HCT116 (cell line): ENCODE results near the gene MEI1. TPM values are rescaled to one million over a fixed set of nuclear protein-coding genes. Genes with fewer than 3 reads are reported as not detected.

Experiments
- ATAC-seq: fragments of 200-7000 bp; cut with Tn5 transposase; 2 replicates; pipeline ENCODE4 v1.9.1; 2020; ENCODE audit warnings: mild to moderate bottlenecking, moderate library complexity
- BruUV-seq: library from RNA; stranded (reverse); fragments of 400-500 nt; replicated peaks from 2 replicates; lab custom pipeline; 2021; lab: Mats Ljungman, UMichigan
- CTCF ChIA-PET: fragments of 300-600 bp; sonication (Branson Sonifier 250); formaldehyde crosslinking; loops from one replicate; lab custom pipeline; 2021; ENCODE audit warnings: antibody characterized with exemption; lab: Charles Lee
- POLR2A ChIA-PET: fragments of 300-600, 350-600 bp; sonication (Branson Sonifier 250); formaldehyde crosslinking; loops from one replicate; lab custom pipeline; 2021; ENCODE audit warnings: antibody characterized with exemption; lab: Charles Lee
- RAD21 ChIA-PET, 2 experiments: fragments of 300-600 bp; sonication (Branson Sonifier 250); formaldehyde crosslinking; loops; one replicate each; lab custom pipeline; 2023; ENCODE audit warnings: low total read pairs in 2 of 2; ENCODE audit not compliant: uncharacterized antibody in 2 of 2, unreplicated experiment in 2 of 2, low non-redundant PET in 1 of 2; lab: Charles Lee
- DNase-seq: peaks from one replicate; pipeline ENCODE4 v3.0.0-alpha.2; 2010; ENCODE audit warnings: low read depth, low spot score
- H2AFZ ChIP-seq: fragments of 200-600 bp; shearing (Covaris generic), sonication (generic); 2 replicates; pipeline ENCODE4 v1.6.1; 2017; ENCODE audit warnings: low read depth, mixed run types, mixed read lengths, antibody characterized with exemption, low read length; ENCODE audit not compliant: poor library complexity, severe bottlenecking
- H3K27ac ChIP-seq: 2 replicates; pipeline ENCODE4 v1.5.1; 2012; ENCODE audit warnings: low read depth, low read length
- H3K27me3 ChIP-seq: fragments of 200-600 bp; sonication (generic); 2 replicates; pipeline ENCODE4 v1.6.1; 2016; ENCODE audit warnings: mixed run types, low read length, mixed read lengths; ENCODE audit not compliant: insufficient read depth
- H3K36me3 ChIP-seq, 2 experiments: fragments of 200-500 bp in 1 of 2; fragments of 200-600 bp in 1 of 2; sonication (Bioruptor generic) in 1 of 2; sonication (generic) in 1 of 2; 2 replicates each; pipeline versions ENCODE4 v1.5.1 to v1.6.1; 2014 to 2016; ENCODE audit warnings: low read length in 2 of 2, inconsistent platforms in 1 of 2, mixed read lengths in 1 of 2, mixed run types in 1 of 2; ENCODE audit not compliant: insufficient read depth in 2 of 2, control insufficient read depth in 1 of 2
- H3K4me1 ChIP-seq, 2 experiments: fragments of 200-600 bp in 1 of 2; sonication (generic) in 1 of 2; 2 replicates each; pipeline versions ENCODE4 v1.5.1 to v1.6.1; 2012 to 2017; ENCODE audit warnings: low read length in 2 of 2, inconsistent platforms in 1 of 2, mild to moderate bottlenecking in 1 of 2, mixed read lengths in 1 of 2, mixed run types in 1 of 2, moderate library complexity in 1 of 2; ENCODE audit not compliant: insufficient read depth in 2 of 2, control insufficient read depth in 1 of 2
- H3K4me2 ChIP-seq: fragments of 200-600 bp; sonication (generic); 2 replicates; pipeline ENCODE4 v1.6.1; 2017; ENCODE audit warnings: mixed run types, low read length, mixed read lengths
- H3K4me3 ChIP-seq, 2 experiments: fragments of 200-600 bp in 1 of 2; sonication (generic) in 1 of 2; replicated peaks in 1 of 2; 2 replicates each; pipeline ENCODE4 v1.5.1; 2011 to 2016; ENCODE audit warnings: low read length in 2 of 2, control low read depth in 1 of 2, low read depth in 1 of 2, mild to moderate bottlenecking in 1 of 2, mixed read lengths in 1 of 2, mixed run types in 1 of 2
- H3K79me2 ChIP-seq: fragments of 200-600 bp; sonication (generic); 2 replicates; pipeline ENCODE4 v1.6.1; 2017; ENCODE audit warnings: mild to moderate bottlenecking, mixed run types, low read length, moderate library complexity, mixed read lengths; ENCODE audit not compliant: insufficient read depth
- H3K9ac ChIP-seq: fragments of 200-600 bp; sonication (generic); 2 replicates; pipeline ENCODE4 v1.6.1; 2016; ENCODE audit warnings: low read length, mixed read lengths
- H3K9me2 ChIP-seq: fragments of 200-600 bp; sonication (generic), shearing (Covaris generic); 2 replicates; pipeline ENCODE4 v1.6.1; 2017; ENCODE audit warnings: mixed run types, mild to moderate bottlenecking, moderate library complexity; ENCODE audit not compliant: insufficient read depth
- H3K9me3 ChIP-seq, 2 experiments: fragments of 200-500 bp in 1 of 2; fragments of 200-600 bp in 1 of 2; sonication (Bioruptor generic) in 1 of 2; sonication (generic) in 1 of 2; 2 replicates each; pipeline ENCODE4 v1.6.1; 2014 to 2017; ENCODE audit warnings: low read length in 2 of 2, mixed read lengths in 2 of 2, inconsistent platforms in 1 of 2, low read depth in 1 of 2, mild to moderate bottlenecking in 1 of 2, mixed run types in 1 of 2, moderate library complexity in 1 of 2; ENCODE audit not compliant: control insufficient read depth in 1 of 2, insufficient read depth in 1 of 2
- H4K20me1 ChIP-seq: fragments of 200-600 bp; sonication (generic), shearing (Covaris generic); 2 replicates; pipeline ENCODE4 v1.6.1; 2017; ENCODE audit warnings: mixed run types, mild to moderate bottlenecking, moderate library complexity; ENCODE audit not compliant: insufficient read depth
- ATF3 ChIP-seq: IDR thresholded peaks from 2 replicates; pipeline ENCODE4 v1.6.1; 2012
- CBX3 ChIP-seq: IDR thresholded peaks from 2 replicates; pipeline ENCODE4 v1.6.1; 2012; ENCODE audit warnings: low read depth
- EGR1 ChIP-seq: IDR thresholded peaks from 2 replicates; pipeline ENCODE4 v1.6.1; 2012; ENCODE audit warnings: low read depth
- FOSL1 ChIP-seq: IDR thresholded peaks from 2 replicates; pipeline ENCODE4 v1.6.1; 2012; ENCODE audit warnings: low read depth
- JUND ChIP-seq: IDR thresholded peaks from 2 replicates; pipeline ENCODE4 v1.6.1; 2012
- MAX ChIP-seq: IDR thresholded peaks from 2 replicates; pipeline ENCODE4 v1.6.1; 2012
- POLR2A ChIP-seq: IDR thresholded peaks from 2 replicates; pipeline ENCODE4 v1.7.0; 2011; ENCODE audit warnings: borderline replicate concordance; ENCODE audit not compliant: insufficient read depth, insufficient read length; ENCODE audit errors: extremely low read depth
- POLR2AphosphoS5 ChIP-seq: IDR thresholded peaks from 2 replicates; pipeline ENCODE4 v1.6.1; 2011; ENCODE audit warnings: mild to moderate bottlenecking, low read depth, low read length, moderate library complexity
- RAD21 ChIP-seq: IDR thresholded peaks from 2 replicates; pipeline ENCODE4 v1.6.1; 2012; ENCODE audit warnings: low read depth, mild to moderate bottlenecking
- SIN3A ChIP-seq: IDR thresholded peaks from 2 replicates; pipeline ENCODE4 v1.6.1; 2012; ENCODE audit warnings: low read depth
- SP1 ChIP-seq: IDR thresholded peaks from 2 replicates; pipeline ENCODE4 v1.6.1; 2012; ENCODE audit warnings: low read depth
- SRF ChIP-seq: IDR thresholded peaks from 2 replicates; pipeline ENCODE4 v1.6.1; 2012; ENCODE audit warnings: low read depth
- TCF7L2 ChIP-seq: IDR thresholded peaks from 2 replicates; pipeline ENCODE4 v1.7.0; 2011; ENCODE audit warnings: borderline replicate concordance, inconsistent platforms; ENCODE audit not compliant: insufficient read depth, insufficient read length; ENCODE audit errors: extremely low read depth
- YY1 ChIP-seq: IDR thresholded peaks from 2 replicates; pipeline ENCODE4 v1.6.1; 2011; ENCODE audit warnings: low read length, low read depth, moderate library complexity, mild to moderate bottlenecking; ENCODE audit not compliant: insufficient replicate concordance; ENCODE audit errors: extremely low read depth
- ZFX ChIP-seq: fragments of 450-650 bp; IDR thresholded peaks from 2 replicates; pipeline ENCODE4 v1.6.1; 2017
- ZNF274 ChIP-seq: fragments of 200-500 bp; sonication (Bioruptor generic); IDR thresholded peaks from 2 replicates; pipeline ENCODE4 v1.6.1; 2014; ENCODE audit warnings: mild to moderate bottlenecking, low read depth, low read length, inconsistent platforms
- intact Hi-C: fragments of 100-400 bp; cut with micrococcal nuclease; formaldehyde crosslinking; loops from 2 replicates; pipeline ENCODE4 v1.10.0; 2022
- total RNA-seq: library from RNA; stranded (reverse); gene quantifications from one replicate; pipeline ENCODE4 v1.2.1, GENCODE V29; 2021; ENCODE audit not compliant: unreplicated experiment

MEI1 gene
- total RNA-seq, 1 experiment from 2014 or later, result 0.64 TPM

GRCh38 chr22:41831828-41832552 lies 132.7 kb downstream of the MEI1 start:
- H3K36me3 ChIP-seq, result peaks cover 3 to 10% of the 10 kb centered on the region in 2 experiments; a peak in 2 of 4 replicates
- no peak for ATAC-seq
- intact Hi-C loops, result no loop called here
- H3K9ac ChIP-seq, result peak overlapping the region; percentile 87
- no peaks in the 10 kb centered on the region for H3K9me3 ChIP-seq
- BruUV-seq, result TSS peak; percentile 94
- H3K4me2 ChIP-seq, result peak overlapping the region; percentile 95
- no peaks in the 10 kb centered on the region for H4K20me1 ChIP-seq
- H3K27me3 ChIP-seq, result no peaks in the 10 kb centered on the region
- CTCF ChIA-PET, result interaction anchor here (0.6 to 1.4 kb wide), 8 partner anchors 10 to 612 kb away, joined by 3 to 11 read pairs (median 5); partner anchors contain the start of gene CENPM
- peak overlapping the region; percentile 78 to 85 for H3K4me3 ChIP-seq
- H3K79me2 ChIP-seq, result peaks cover 33% of the 10 kb centered on the region
- no peak for DNase-seq
- RAD21 ChIA-PET, result interaction anchor here in 1 of 2 experiments (0.7 to 1.0 kb wide), 2 partner anchors 115 to 143 kb away, joined by 3 read pairs; partner anchors contain the start of gene CENPM
- no peak overlapping the region for H2AFZ ChIP-seq
- POLR2A ChIA-PET, result interaction anchor here (0.6 to 1.3 kb wide), 3 partner anchors 9 to 99 kb away, joined by 4 to 8 read pairs (median 5); partner anchors contain the start of gene CCDC134
- peak overlapping the region; percentile 89 for H3K27ac ChIP-seq
- no peaks in the 10 kb centered on the region for H3K9me2 ChIP-seq
- TF ChIP-seq POLR2AphosphoS5 (no peak), SIN3A (peak; percentile 10), RAD21 (no peak)
- H3K4me1 ChIP-seq, result peaks cover 18 to 30% of the 10 kb centered on the region in 2 experiments

- intact Hi-C loops, result no loop called here
- H3K27ac ChIP-seq, result peak within 1 kb of the TSS; percentile 89
- ChIA-PET RAD21 (interaction anchor here in 1 of 2 experiments (0.7 to 1.0 kb wide), 2 partner anchors 114 to 144 kb away, joined by 3 read pairs; partner anchors contain the start of gene CENPM), POLR2A (interaction anchor here (0.6 to 1.4 kb wide), 5 partner anchors 8 to 183 kb away, joined by 3 to 8 read pairs (median 4); partner anchors contain the start of gene CCDC134), CTCF (interaction anchor here (0.6 to 1.4 kb wide), 10 partner anchors 10 to 611 kb away, joined by 3 to 11 read pairs (median 4); partner anchors contain the start of gene CENPM)
- peak within 1 kb of the TSS; percentile 78 to 85 for H3K4me3 ChIP-seq
- H2AFZ ChIP-seq, result no peak within 1 kb of the TSS
- H3K4me1 ChIP-seq, result peaks cover 18 to 30% of the 10 kb centered on the region in 2 experiments
- DNase-seq (peak; percentile 99), ATAC-seq (peak; percentile 94)
- H3K36me3 ChIP-seq, result peaks cover 3 to 10% of the 10 kb centered on the region in 2 experiments; a peak in 2 of 4 replicates
- H3K4me2 ChIP-seq, result peak within 1 kb of the TSS; percentile 95
- peak within 1 kb of the TSS; percentile 87 for H3K9ac ChIP-seq
- H3K9me3 ChIP-seq, result no peaks in the 10 kb centered on the region
- H3K9me2 ChIP-seq, result no peaks in the 10 kb centered on the region
- peaks cover 36% of the 10 kb centered on the region for H3K79me2 ChIP-seq
- H4K20me1 ChIP-seq, result no peaks in the 10 kb centered on the region
- H3K27me3 ChIP-seq, result no peaks in the 10 kb centered on the region
- no TSS peak for BruUV-seq
- TF ChIP-seq ZNF274, result no peak
- peak; percentile 66 for TF ChIP-seq EGR1
- TF ChIP-seq SRF, result no peak; the same call in 1 of the 2 replicates
- peak; percentile 33; the same call in 1 of the 2 replicates for TF ChIP-seq FOSL1
- TF ChIP-seq YY1, result peak; percentile 95
- TF ChIP-seq TCF7L2, result peak; percentile 85
- TF ChIP-seq JUND, result peak; percentile 70
- TF ChIP-seq MAX, result peak; percentile 95
- no peak for TF ChIP-seq ZFX
- TF ChIP-seq CBX3, result 0 out of 2 replicates have a peak, but pooled peaks have one; percentile 21
- peak; percentile 98 for TF ChIP-seq SP1
- peak; percentile 47 for TF ChIP-seq POLR2AphosphoS5
- TF ChIP-seq POLR2A, result peak; percentile 22
- TF ChIP-seq ATF3, result no peak
These were observed 133.5 kb downstream of the MEI1 start, which contains the start of gene SREBF2 for GRCh38 chr22:41832553-41833368. Gene SREBF2, plus strand, starts transcription at chr22:41833105. Its CDS starts 166 bp downstream, at chr22:41833271.
